MCF 10A (cell line): Measurements from ENCODE around the gene CHRM2. TPM values are rescaled to one million over a fixed set of nuclear protein-coding genes. Genes with fewer than 3 reads are reported as not detected.
"Not testable (repeated sequence)": the region's sequence is repeated elsewhere in the genome, so short reads cannot be mapped to it uniquely, and the experiment has no call there.

Source experiments
- Bru-seq: library from RNA; stranded (reverse); fragments of 400-500 nt; gene quantifications from one replicate; lab custom pipeline; 2021; lab: Mats Ljungman, UMichigan
- BruChase-seq, 2 experiments: library from RNA; stranded (reverse); fragments of 400-500 nt; gene quantifications; one replicate each; lab custom pipeline; 2021; lab: Mats Ljungman, UMichigan
- BruUV-seq: library from RNA; stranded (reverse); fragments of 400-500 nt; replicated peaks from 2 replicates; lab custom pipeline; 2021; lab: Mats Ljungman, UMichigan
- CTCF ChIA-PET: fragments of 300-600 bp; sonication (Branson Sonifier 250); formaldehyde crosslinking; extraction: SDS; loops from one replicate; lab custom pipeline; 2021; ENCODE audit warnings: antibody characterized with exemption, inconsistent platforms; lab: Yijun Ruan, JAX
- POLR2A ChIA-PET: fragments of 300-600, 350-650 bp; sonication (Branson Sonifier 250); formaldehyde crosslinking; extraction: SDS; loops from one replicate; lab custom pipeline; 2020; ENCODE audit warnings: antibody characterized with exemption, inconsistent platforms; lab: Yijun Ruan, JAX
- DNase-seq: peaks from one replicate; pipeline ENCODE4 v3.0.0-alpha.2; 2018; ENCODE audit not compliant: unreplicated experiment
- H3K27ac Mint-ChIP-seq: one replicate; pipeline ENCODE4 v1.8.0; 2022; ENCODE audit warnings: mild to moderate bottlenecking, low read depth, mixed read lengths; ENCODE audit not compliant: unreplicated experiment
- H3K27me3 Mint-ChIP-seq: one replicate; pipeline ENCODE4 v1.8.0; 2022; ENCODE audit warnings: mixed read lengths; ENCODE audit not compliant: insufficient read depth, unreplicated experiment
- H3K36me3 Mint-ChIP-seq: one replicate; pipeline ENCODE4 v1.8.0; 2022; ENCODE audit warnings: mild to moderate bottlenecking, moderate library complexity, mixed read lengths; ENCODE audit not compliant: insufficient read depth, unreplicated experiment
- H3K4me1 Mint-ChIP-seq: one replicate; pipeline ENCODE4 v1.8.0; 2022; ENCODE audit warnings: mixed read lengths; ENCODE audit not compliant: insufficient read depth, unreplicated experiment
- H3K4me3 Mint-ChIP-seq: one replicate; pipeline ENCODE4 v1.8.0; 2022; ENCODE audit warnings: mild to moderate bottlenecking, moderate library complexity, mixed read lengths; ENCODE audit not compliant: unreplicated experiment
- H3K9me3 Mint-ChIP-seq: one replicate; pipeline ENCODE4 v1.8.0; 2022; ENCODE audit warnings: mixed read lengths; ENCODE audit not compliant: unreplicated experiment
- CTCF ChIP-seq: fragments of 200-600 bp; IDR thresholded peaks from one replicate; pipeline ENCODE4 v1.8.0; 2022; ENCODE audit warnings: antibody characterized with exemption, mild to moderate bottlenecking; ENCODE audit not compliant: unreplicated experiment
- intact Hi-C: fragments of 100-400 bp; cut with micrococcal nuclease; formaldehyde crosslinking; loops from 2 replicates; pipeline ENCODE4 v1.14.1; 2022
- long read RNA-seq: library from polyadenylated mRNA; stranded (forward); transcript quantifications from one replicate; pipeline ENCODE4 v2.0.0, GENCODE V29; 2022
- total RNA-seq: library from RNA; stranded (reverse); gene quantifications from 2 replicates; pipeline ENCODE4 v1.2.3, GENCODE V29; 2022

The CHRM2 gene
- total RNA-seq (not detected in 2 replicates), Bru-seq, nascent RNA (not detected), BruChase-seq, experiment 1, labeled RNA remaining after a 6-hour chase (not detected), BruChase-seq, experiment 2, labeled RNA remaining after a 2-hour chase (not detected)
- long read RNA-seq, result 0 reads

GRCh38 chr7:136868496-136869000 is at the start of gene CHRM2:
Gene CHRM2 (plus strand): TSS chr7:136868652. CDS start chr7:137014866, 146,214 bp downstream.
- CTCF ChIA-PET, result interaction anchor here (0.6 to 0.7 kb wide), 2 partner anchors 99 to 110 kb away, joined by 3 read pairs; no protein-coding TSS in a partner anchor
- no peak within 1 kb of the TSS for H3K4me3 Mint-ChIP-seq
- no peaks in the 10 kb centered on the region for H3K36me3 Mint-ChIP-seq
- TF ChIP-seq CTCF, result no peak
- no peak within 1 kb of the TSS for H3K27ac Mint-ChIP-seq
- H3K9me3 Mint-ChIP-seq, result no peaks in the 10 kb centered on the region
- peaks cover 38% of the 10 kb centered on the region for H3K27me3 Mint-ChIP-seq
- BruUV-seq, result no TSS peak
- DNase-seq, result no peak
- intact Hi-C loops, result no loop called here
- no peaks in the 10 kb centered on the region for H3K4me1 Mint-ChIP-seq
- POLR2A ChIA-PET, result no interaction called here

GRCh38 chr7:136831398-136831797 is 37.1 kb upstream of the CHRM2 start:
- DNase-seq, intact Hi-C loops, H3K4me3 Mint-ChIP-seq, POLR2A ChIA-PET, H3K36me3 Mint-ChIP-seq, BruUV-seq, H3K4me1 Mint-ChIP-seq, H3K27ac Mint-ChIP-seq, H3K9me3 Mint-ChIP-seq, H3K27me3 Mint-ChIP-seq: not testable (repeated sequence)
- CTCF ChIA-PET, result interaction anchor here (0.6 kb wide), 1 partner anchor 445 kb away, joined by 4 read pairs; no protein-coding TSS in a partner anchor

- Mint-ChIP-seq H3K27ac (no peak overlapping the region), H3K27me3 (peaks cover 10% of the 10 kb centered on the region), H3K4me1 (no peaks in the 10 kb centered on the region), H3K4me3 (no peak overlapping the region), H3K36me3 (no peaks in the 10 kb centered on the region), H3K9me3 (no peaks in the 10 kb centered on the region)
- no peak for DNase-seq
- CTCF ChIA-PET, result interaction anchor here (1.4 kb wide), 1 partner anchor 18 kb away, joined by 4 read pairs; no protein-coding TSS in a partner anchor
- intact Hi-C loops, result no loop called here
- no peak for TF ChIP-seq CTCF
- BruUV-seq, result no TSS peak
- POLR2A ChIA-PET, result no interaction called here
Observed at GRCh38 chr7:136845899-136846465, 22.5 kb upstream of the CHRM2 start.

- ChIA-PET POLR2A (no interaction called here), CTCF (no interaction called here)
- no peak for TF ChIP-seq CTCF
- DNase-seq, result no peak
- H3K9me3 Mint-ChIP-seq, result peaks cover 8% of the 10 kb centered on the region
- H3K27ac Mint-ChIP-seq, result no peak overlapping the region
- H3K36me3 Mint-ChIP-seq, result no peaks in the 10 kb centered on the region
- intact Hi-C loops, result no loop called here
- no TSS peak for BruUV-seq
- H3K27me3 Mint-ChIP-seq, result peaks cover 10% of the 10 kb centered on the region
- no peak overlapping the region for H3K4me3 Mint-ChIP-seq
- no peaks in the 10 kb centered on the region for H3K4me1 Mint-ChIP-seq
Observed at GRCh38 chr7:136847858-136848257, 20.6 kb upstream of the CHRM2 start.
